Keratinocyte (primary cell): Measurements from ENCODE around the gene UQCRC1. TPM values are rescaled to one million over a fixed set of nuclear protein-coding genes. Genes with fewer than 3 reads are reported as not detected.

Source experiments
- DNase-seq: peaks from one replicate; pipeline ENCODE4 v3.0.0-alpha.2; 2011; ENCODE audit warnings: low read depth, missing footprints, low spot score
- FAIRE-seq: peaks from 2 replicates; lab custom pipeline; 2011; peaks lifted over from hg19 to GRCh38; lab: Jason Lieb, UNC
- H2AFZ ChIP-seq: 2 replicates; pipeline ENCODE4 v1.6.0; 2012; ENCODE audit warnings: low read length, control low read depth, inconsistent platforms; ENCODE audit not compliant: control insufficient read depth
- H3K27ac ChIP-seq: 2 replicates; pipeline ENCODE4 v1.5.1; 2011; ENCODE audit warnings: low read length; ENCODE audit not compliant: control insufficient read depth, insufficient read depth
- H3K27me3 ChIP-seq: 3 replicates; pipeline ENCODE4 v1.6.0; 2011; ENCODE audit warnings: low read length; ENCODE audit not compliant: control insufficient read depth, insufficient read depth; ENCODE audit errors: extremely low read depth
- H3K36me3 ChIP-seq, 2 experiments: 2 replicates in 1 of 2; 3 replicates in 1 of 2; pipeline ENCODE4 v1.5.1; 2011; ENCODE audit warnings: low read length in 2 of 2, mild to moderate bottlenecking in 1 of 2; ENCODE audit not compliant: control insufficient read depth in 2 of 2, insufficient read depth in 2 of 2; ENCODE audit errors: extremely low read depth in 1 of 2
- H3K4me1 ChIP-seq: 3 replicates; pipeline ENCODE4 v1.5.1; 2011; ENCODE audit warnings: low read length; ENCODE audit not compliant: control insufficient read depth, insufficient read depth; ENCODE audit errors: extremely low read depth
- H3K4me2 ChIP-seq: 3 replicates; pipeline ENCODE4 v1.6.0; 2011; ENCODE audit warnings: low read depth, low read length; ENCODE audit not compliant: control insufficient read depth, insufficient read depth; ENCODE audit errors: extremely low read depth
- H3K4me3 ChIP-seq, 3 experiments: fragments of 200-600 bp in 1 of 3; sonication (generic) in 1 of 3; 2 replicates in 2 of 3; 3 replicates in 1 of 3; pipeline ENCODE4 v1.5.1; 2011 to 2016; ENCODE audit warnings: low read length in 3 of 3, mild to moderate bottlenecking in 3 of 3, control low read depth in 2 of 3, inconsistent platforms in 1 of 3, low read depth in 1 of 3, mixed read lengths in 1 of 3, mixed run types in 1 of 3, moderate library complexity in 1 of 3; ENCODE audit not compliant: control insufficient read depth in 2 of 3, insufficient read depth in 2 of 3; ENCODE audit errors: extremely low read depth in 1 of 3
- H3K79me2 ChIP-seq: 2 replicates; pipeline ENCODE4 v1.6.0; 2012; ENCODE audit warnings: low read length; ENCODE audit not compliant: control insufficient read depth, insufficient read depth
- H3K9ac ChIP-seq: 3 replicates; pipeline ENCODE4 v1.6.0; 2011; ENCODE audit warnings: low read length; ENCODE audit not compliant: control insufficient read depth, insufficient read depth; ENCODE audit errors: extremely low read depth
- H3K9me1 ChIP-seq: 3 replicates; pipeline ENCODE4 v1.6.0; 2011; ENCODE audit warnings: low read length; ENCODE audit not compliant: control insufficient read depth, insufficient read depth; ENCODE audit errors: extremely low read depth
- H3K9me3 ChIP-seq: 2 replicates; pipeline ENCODE4 v1.5.1; 2012; ENCODE audit warnings: low read depth, low read length; ENCODE audit not compliant: control insufficient read depth
- H4K20me1 ChIP-seq: 3 replicates; pipeline ENCODE4 v1.6.0; 2011; ENCODE audit warnings: low read length; ENCODE audit not compliant: control insufficient read depth, insufficient read depth; ENCODE audit errors: extremely low read depth
- EZH2 ChIP-seq: IDR thresholded peaks from one replicate; pipeline ENCODE4 v1.6.1; 2012; ENCODE audit warnings: inconsistent platforms, mild to moderate bottlenecking, low read length, moderate library complexity
- dilution Hi-C: fragments of 300-500 bp; cut with MboI; formaldehyde crosslinking; loops from one replicate; pipeline ENCODE4 v1.7.0; 2020; ENCODE audit warnings: low sequenced_read_pairs; ENCODE audit not compliant: extremely low pct_ligation_motif_present
- polyA plus RNA-seq, 5 experiments: library from polyadenylated mRNA; depleted of rRNA in 3 of 5; stranded (reverse) in 3 of 5; stranded (forward) in 1 of 5; unstranded in 1 of 5; fragments of >200 nt; gene quantifications; 1 replicate in 1 of 5; 2 replicates in 3 of 5; 3 replicates in 1 of 5; pipeline versions ENCODE4 v1.2.1 to v1.2.3, GENCODE V29; 2011 to 2012; ENCODE audit warnings: missing spikeins in 2 of 5, low read depth in 1 of 5, low replicate concordance in 1 of 5
- TF ChIP-seq, protein P1 (sequence below), 3 experiments: IDR thresholded peaks in 1 of 3; conservative IDR thresholded peaks in 1 of 3; optimal IDR thresholded peaks in 1 of 3; 2 replicates in 2 of 3; 3 replicates in 1 of 3; pipeline versions ENCODE3 to v1.5.1; 2011; ENCODE audit warnings: low read length in 3 of 3, mild to moderate bottlenecking in 3 of 3, moderate library complexity in 2 of 3, control low read depth in 1 of 3, inconsistent platforms in 1 of 3; ENCODE audit not compliant: insufficient read depth in 2 of 3; ENCODE audit errors: extremely low read depth in 1 of 3

UQCRC1 gene
- polyA plus RNA-seq, 1 donor (not counting 4 experiments of a cell fraction or from before 2014, with no cell fraction given), result 440 TPM

DNA sequence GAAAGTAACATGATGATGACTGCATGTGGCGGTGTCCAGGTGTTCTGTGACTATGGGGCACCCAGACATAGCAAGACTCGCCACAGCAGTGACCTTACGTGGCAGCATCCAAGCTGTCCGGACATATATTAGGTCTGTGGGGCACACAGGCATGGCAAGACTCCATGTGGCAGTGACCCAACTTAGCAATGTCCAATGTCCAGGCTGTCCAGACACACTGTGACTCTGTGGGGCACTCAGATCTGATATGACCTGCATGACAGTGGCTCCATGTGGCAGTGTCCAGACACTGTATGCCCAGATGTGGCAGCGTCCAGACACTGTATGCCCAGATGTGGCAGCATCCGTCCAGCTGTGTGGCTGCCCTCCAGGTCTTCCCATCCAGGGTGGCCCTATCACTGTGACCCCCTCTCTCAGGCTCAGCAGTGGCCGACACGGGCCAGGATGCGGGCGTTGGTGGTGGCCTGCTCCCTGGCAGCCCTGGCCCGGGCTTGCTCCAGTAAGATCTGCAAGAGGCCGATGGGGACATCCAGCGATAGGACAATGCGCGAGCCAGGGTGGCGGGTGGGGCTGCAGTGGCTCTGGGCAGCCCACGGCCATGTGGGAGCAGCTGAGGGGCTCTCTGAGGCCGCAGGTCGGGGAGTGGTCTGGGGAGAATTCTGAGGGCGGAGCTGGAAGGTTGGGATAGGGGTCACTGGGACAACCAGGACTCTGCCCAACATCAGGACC, 46.9 kb downstream of the UQCRC1 start:
- no peak overlapping the region for H3K4me2 ChIP-seq

DNA sequence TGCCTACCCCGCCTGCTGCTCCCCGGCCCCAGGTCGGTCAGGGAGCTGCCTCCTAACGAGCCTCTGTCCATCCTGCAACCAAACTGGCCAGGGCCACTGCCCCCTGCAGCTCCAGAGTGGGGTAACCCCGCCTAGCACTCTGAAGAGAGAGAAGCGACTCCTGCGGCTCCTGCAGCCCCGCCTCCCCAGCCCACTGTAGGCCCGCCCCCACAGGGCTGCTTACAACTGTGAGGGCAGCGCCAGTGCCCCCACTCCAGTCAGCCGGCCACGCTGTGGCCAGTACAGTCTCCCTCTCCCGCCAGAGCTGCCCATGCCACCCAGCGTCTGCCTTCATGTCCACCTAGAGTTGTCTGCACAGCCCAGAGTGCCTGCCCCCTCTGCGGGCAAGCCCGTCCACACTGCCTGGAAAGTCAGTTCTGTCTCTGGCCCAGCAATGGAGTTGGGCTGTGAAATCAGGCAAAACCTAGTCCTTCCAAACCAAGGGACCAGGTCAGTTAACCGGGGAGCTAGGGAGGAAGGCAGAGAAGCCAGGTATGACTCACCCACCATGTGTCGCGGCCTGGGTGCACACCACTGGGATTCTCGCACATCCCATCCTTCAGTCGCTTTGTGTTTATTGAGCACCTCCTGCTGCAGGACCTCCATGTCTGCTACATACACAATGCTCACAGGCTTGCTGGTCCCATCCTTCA, 48.3 kb downstream of the UQCRC1 start:
- dilution Hi-C loops, result no loop called here
- H2AFZ ChIP-seq, result no peak overlapping the region
- H4K20me1 ChIP-seq, result peaks cover 9% of the 10 kb centered on the region
- no peak overlapping the region for H3K9ac ChIP-seq
- peaks cover 49% of the 10 kb centered on the region for H3K4me1 ChIP-seq
- peaks cover 29% of the 10 kb centered on the region in 2 experiments for H3K36me3 ChIP-seq
- no peak overlapping the region for H3K4me3 ChIP-seq
- no peak overlapping the region for H3K27ac ChIP-seq
- TF ChIP-seq, protein P1, sequence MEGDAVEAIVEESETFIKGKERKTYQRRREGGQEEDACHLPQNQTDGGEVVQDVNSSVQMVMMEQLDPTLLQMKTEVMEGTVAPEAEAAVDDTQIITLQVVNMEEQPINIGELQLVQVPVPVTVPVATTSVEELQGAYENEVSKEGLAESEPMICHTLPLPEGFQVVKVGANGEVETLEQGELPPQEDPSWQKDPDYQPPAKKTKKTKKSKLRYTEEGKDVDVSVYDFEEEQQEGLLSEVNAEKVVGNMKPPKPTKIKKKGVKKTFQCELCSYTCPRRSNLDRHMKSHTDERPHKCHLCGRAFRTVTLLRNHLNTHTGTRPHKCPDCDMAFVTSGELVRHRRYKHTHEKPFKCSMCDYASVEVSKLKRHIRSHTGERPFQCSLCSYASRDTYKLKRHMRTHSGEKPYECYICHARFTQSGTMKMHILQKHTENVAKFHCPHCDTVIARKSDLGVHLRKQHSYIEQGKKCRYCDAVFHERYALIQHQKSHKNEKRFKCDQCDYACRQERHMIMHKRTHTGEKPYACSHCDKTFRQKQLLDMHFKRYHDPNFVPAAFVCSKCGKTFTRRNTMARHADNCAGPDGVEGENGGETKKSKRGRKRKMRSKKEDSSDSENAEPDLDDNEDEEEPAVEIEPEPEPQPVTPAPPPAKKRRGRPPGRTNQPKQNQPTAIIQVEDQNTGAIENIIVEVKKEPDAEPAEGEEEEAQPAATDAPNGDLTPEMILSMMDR (optimal IDR thresholded peaks at IDR 0.05 in 1 of 3, IDR thresholded peaks at IDR 0.05 in 1 of 3, conservative IDR thresholded peaks at IDR 0.05 in 1 of 3; ENCODE audit: extremely low read depth in 1 of 3, insufficient read depth in 2 of 3, low read length in 3 of 3), result no peak
- TF ChIP-seq EZH2, result no peak
- no peaks in the 10 kb centered on the region for H3K9me1 ChIP-seq
- H3K9me3 ChIP-seq, result no peaks in the 10 kb centered on the region
- FAIRE-seq (no peak), DNase-seq (no peak)
- H3K27me3 ChIP-seq, result no peaks in the 10 kb centered on the region
- H3K4me2 ChIP-seq, result no peak overlapping the region
- H3K79me2 ChIP-seq, result no peaks in the 10 kb centered on the region

More for the DNA sequence above, 46.9 kb downstream of the UQCRC1 start:
- FAIRE-seq (no peak), DNase-seq (no peak)
- Histone ChIP-seq H3K79me2 (no peaks in the 10 kb centered on the region), H3K4me1 (peaks cover 57% of the 10 kb centered on the region), H3K9me1 (peaks cover 3% of the 10 kb centered on the region), H3K36me3 (peaks cover 33 to 41% of the 10 kb centered on the region in 2 experiments), H3K4me3 (no peak overlapping the region), H3K9me3 (no peaks in the 10 kb centered on the region), H3K27ac (no peak overlapping the region), H3K9ac (no peak overlapping the region), H2AFZ (no peak overlapping the region), H3K27me3 (no peaks in the 10 kb centered on the region), H4K20me1 (peaks cover 11% of the 10 kb centered on the region)
- dilution Hi-C loops, result no loop called here
- TF ChIP-seq EZH2, result no peak
- TF ChIP-seq, protein P1 (optimal IDR thresholded peaks at IDR 0.05 in 1 of 3, IDR thresholded peaks at IDR 0.05 in 1 of 3, conservative IDR thresholded peaks at IDR 0.05 in 1 of 3; ENCODE audit: extremely low read depth in 1 of 3, insufficient read depth in 2 of 3, low read length in 3 of 3), result no peak
